Stomach (tissue), 9 donors: ENCODE measurements around the gene EPB41L4B. TPM values are rescaled to one million over a fixed set of nuclear protein-coding genes. Genes with fewer than 3 reads are reported as not detected.

Experiments
- DNase-seq, 2 donors: peaks; one replicate each; pipeline versions ENCODE4 v3.0.0 to v3.0.0-alpha.2; 2013 to 2019
- H3K27ac ChIP-seq, 5 donors: fragments of 200-600 bp in 4 of 5; sonication (generic) in 4 of 5; one replicate each; pipeline ENCODE4 v1.5.1; 2013 to 2019; ENCODE audit warnings: mild to moderate bottlenecking in 1 of 5, moderate library complexity in 1 of 5
- H3K27me3 ChIP-seq, 3 donors: fragments of 200-600 bp; sonication (generic); one replicate each; pipeline ENCODE4 v1.5.1; 2017 to 2019; ENCODE audit warnings: mixed run types in 1 of 3
- H3K36me3 ChIP-seq, 4 donors: fragments of 200-600 bp; sonication (generic); 1 replicate in 3 of 4; 2 replicates in 1 of 4; pipeline ENCODE4 v1.5.1; 2016 to 2019
- H3K4me1 ChIP-seq, 4 donors: fragments of 200-600 bp; sonication (generic); one replicate each; pipeline ENCODE4 v1.5.1; 2016 to 2019
- H3K4me3 ChIP-seq, 4 donors: fragments of 200-600 bp; sonication (generic) in 3 of 4; one replicate each; pipeline ENCODE4 v1.5.1; 2016 to 2019; ENCODE audit warnings: mild to moderate bottlenecking in 1 of 4
- H3K9me3 ChIP-seq, 4 donors: fragments of 200-600 bp; sonication (generic); one replicate each; pipeline ENCODE4 v1.5.1; 2016 to 2019
- EP300 ChIP-seq: sonication (generic); formaldehyde crosslinking; IDR thresholded peaks from one replicate; pipeline ENCODE4 v1.6.1; 2017; ENCODE audit warnings: antibody characterized with exemption
- POLR2A ChIP-seq, 4 donors: fragments of 450-650 bp; IDR thresholded peaks; one replicate each; pipeline ENCODE4 v1.6.1; 2016; ENCODE audit warnings: antibody characterized with exemption in 4 of 4, control low read depth in 2 of 4, mild to moderate bottlenecking in 1 of 4, moderate library complexity in 1 of 4
- POLR2AphosphoS5 ChIP-seq, 3 donors: sonication (generic); formaldehyde crosslinking; IDR thresholded peaks; one replicate each; pipeline ENCODE4 v1.6.1; 2016; ENCODE audit warnings: antibody characterized with exemption in 3 of 3
- WGBS, 5 donors: extraction: QIAGEN DNeasy Blood & Tissue Kit in 3 of 5; methylation state at CpG; one replicate each; pipeline versions ENCODE4 v1.1.5 to v1.1.7; 2013 to 2018; 5-methylcytosine and 5-hydroxymethylcytosine counted together
- intact Hi-C: fragments of 100-400 bp; cut with DNase I; formaldehyde crosslinking; loops from one replicate; pipeline ENCODE4 v1.15.1; 2023; ENCODE audit warnings: low total_unique reads
- polyA plus RNA-seq, 3 donors: library from polyadenylated mRNA; stranded (reverse); fragments of 200-250 nt; gene quantifications; one replicate each; pipeline ENCODE4 v1.2.3, GENCODE V29; 2013
- total RNA-seq, 5 donors: library from RNA; depleted of rRNA; stranded (reverse); fragments of >200 nt; gene quantifications; one replicate each; pipeline versions ENCODE4 v1.1.0 to v1.2.3, GENCODE V29; 2014 to 2016
- TF ChIP-seq, protein P1 (sequence below), 7 experiments: fragments of 450-650 bp in 4 of 7; fragments of 200-600 bp in 3 of 7; sonication (generic) in 3 of 7; IDR thresholded peaks; one replicate each; pipeline ENCODE4 v1.5.1; 2016 to 2019; ENCODE audit warnings: antibody characterized with exemption in 7 of 7, control low read depth in 2 of 7, mild to moderate bottlenecking in 1 of 7
- donor health status: healthy with polysubstance abuse.
- donor health status: Bipolar disorder and iron deficiency.
- donor health status: healthy.

EPB41L4B gene
- total and polyA plus RNA-seq, 8 donors: 9.2 to 52.4 (median 24.4) TPM

DNA sequence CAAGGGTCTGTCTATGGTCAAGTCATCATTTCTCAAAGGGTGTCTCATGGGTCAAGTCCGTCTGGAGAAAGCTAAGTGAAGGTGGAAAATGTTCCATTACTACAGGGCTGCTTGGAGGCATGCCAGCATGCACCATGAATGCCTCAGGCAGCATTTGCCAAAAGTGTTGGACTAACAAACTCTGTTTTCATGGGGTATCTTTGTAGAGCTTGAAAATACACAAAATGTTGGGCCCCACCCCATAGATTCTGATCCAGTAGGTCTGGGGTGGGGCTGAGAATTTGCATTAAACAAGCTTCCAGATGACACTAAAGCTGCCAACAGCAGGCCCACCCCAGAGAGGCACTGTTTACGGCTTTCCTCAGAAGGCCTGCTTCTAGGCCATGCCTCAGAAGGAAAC lies 78.8 kb downstream of the EPB41L4B start:
- no peaks in the 10 kb centered on the region for H3K9me3 ChIP-seq
- 23 to 48% (median 34%) methylated on average over 2 of the region's 2 CpGs for WGBS, 5 donors
- H3K36me3 ChIP-seq: peaks cover 0 to 6% (median 2%) of the 10 kb centered on the region in 4 donors
- H3K4me1 ChIP-seq: peaks cover 0 to 18% (median 11%) of the 10 kb centered on the region in 4 donors
- TF ChIP-seq POLR2A (IDR thresholded peaks at IDR 0.05) (no peak), EP300 (no peak), POLR2AphosphoS5 (IDR thresholded peaks at IDR 0.05) (no peak)
- TF ChIP-seq, protein P1, sequence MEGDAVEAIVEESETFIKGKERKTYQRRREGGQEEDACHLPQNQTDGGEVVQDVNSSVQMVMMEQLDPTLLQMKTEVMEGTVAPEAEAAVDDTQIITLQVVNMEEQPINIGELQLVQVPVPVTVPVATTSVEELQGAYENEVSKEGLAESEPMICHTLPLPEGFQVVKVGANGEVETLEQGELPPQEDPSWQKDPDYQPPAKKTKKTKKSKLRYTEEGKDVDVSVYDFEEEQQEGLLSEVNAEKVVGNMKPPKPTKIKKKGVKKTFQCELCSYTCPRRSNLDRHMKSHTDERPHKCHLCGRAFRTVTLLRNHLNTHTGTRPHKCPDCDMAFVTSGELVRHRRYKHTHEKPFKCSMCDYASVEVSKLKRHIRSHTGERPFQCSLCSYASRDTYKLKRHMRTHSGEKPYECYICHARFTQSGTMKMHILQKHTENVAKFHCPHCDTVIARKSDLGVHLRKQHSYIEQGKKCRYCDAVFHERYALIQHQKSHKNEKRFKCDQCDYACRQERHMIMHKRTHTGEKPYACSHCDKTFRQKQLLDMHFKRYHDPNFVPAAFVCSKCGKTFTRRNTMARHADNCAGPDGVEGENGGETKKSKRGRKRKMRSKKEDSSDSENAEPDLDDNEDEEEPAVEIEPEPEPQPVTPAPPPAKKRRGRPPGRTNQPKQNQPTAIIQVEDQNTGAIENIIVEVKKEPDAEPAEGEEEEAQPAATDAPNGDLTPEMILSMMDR (IDR thresholded peaks at IDR 0.05): no peak
- intact Hi-C loops: no loop called here
- no peak overlapping the region for H3K4me3 ChIP-seq
- H3K27ac ChIP-seq: no peak overlapping the region
- peak in 1 of 2 donors; percentile 55 for DNase-seq
- peaks cover 0 to 5% (median 0%) of the 10 kb centered on the region in 3 donors for H3K27me3 ChIP-seq

DNA sequence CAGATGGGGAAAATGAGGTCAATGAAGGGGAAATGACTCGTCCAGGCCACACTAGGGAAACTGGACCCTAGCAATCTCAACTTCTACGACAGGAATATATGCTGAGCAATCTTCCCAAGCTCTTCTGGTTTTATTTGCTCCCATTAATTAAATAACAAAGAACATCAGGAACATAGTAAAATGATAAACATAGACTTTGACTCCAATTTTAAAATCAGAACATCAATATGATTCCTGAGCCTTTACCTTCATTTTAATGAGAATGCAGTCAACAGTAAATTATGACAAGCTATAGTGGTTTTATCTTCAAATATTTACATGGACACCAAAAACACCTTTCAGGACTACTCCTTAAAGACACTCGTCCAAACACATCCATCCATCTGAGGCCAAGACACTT lies 79.7 kb downstream of the EPB41L4B start:
- Histone ChIP-seq H3K36me3 (peaks cover 0 to 6% (median 2%) of the 10 kb centered on the region in 4 donors), H3K9me3 (no peaks in the 10 kb centered on the region), H3K27ac (no peak overlapping the region), H3K4me3 (no peak overlapping the region), H3K4me1 (peaks cover 0 to 18% (median 11%) of the 10 kb centered on the region in 4 donors), H3K27me3 (peaks cover 0 to 5% (median 0%) of the 10 kb centered on the region in 3 donors)
- TF ChIP-seq POLR2A (IDR thresholded peaks at IDR 0.05): no peak
- TF ChIP-seq, protein P1 (IDR thresholded peaks at IDR 0.05): no peak
- TF ChIP-seq EP300: no peak
- no peak for TF ChIP-seq POLR2AphosphoS5 (IDR thresholded peaks at IDR 0.05)
- intact Hi-C loops: no loop called here
- WGBS, 5 donors: 74 to 89% (median 86%) methylated on average over 3 of the region's 3 CpGs
- no peak for DNase-seq

DNA sequence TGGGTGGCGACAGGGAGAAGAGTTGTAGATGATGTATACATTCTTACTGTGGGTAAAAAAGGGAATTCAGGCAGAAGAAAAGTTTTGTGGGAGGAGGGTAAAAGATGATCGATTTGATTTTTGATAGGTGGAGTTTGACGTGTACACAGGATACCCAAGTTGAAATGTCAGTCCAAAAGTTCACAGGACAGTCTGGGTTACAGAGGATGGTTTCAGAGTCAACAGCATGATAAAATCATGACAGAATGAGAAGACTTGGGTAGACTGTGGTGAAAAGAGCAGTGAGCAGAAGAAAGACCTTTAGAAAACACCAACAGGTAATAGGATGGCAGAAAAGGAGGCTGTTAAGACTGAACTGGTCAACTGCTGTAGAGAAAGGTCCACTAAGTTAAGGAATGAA lies 81.6 kb downstream of the EPB41L4B start:
- H3K4me3 ChIP-seq: no peak overlapping the region
- 91 to 98% (median 95%) methylated on average over 3 of the region's 3 CpGs for WGBS, 5 donors
- peaks cover 0 to 11% (median 4%) of the 10 kb centered on the region in 4 donors for H3K4me1 ChIP-seq
- H3K27ac ChIP-seq: no peak overlapping the region
- intact Hi-C loops: no loop called here
- H3K9me3 ChIP-seq: no peaks in the 10 kb centered on the region
- H3K27me3 ChIP-seq: no peaks in the 10 kb centered on the region
- no peak for DNase-seq
- TF ChIP-seq POLR2AphosphoS5 (IDR thresholded peaks at IDR 0.05) (no peak), EP300 (no peak), POLR2A (IDR thresholded peaks at IDR 0.05) (no peak)
- TF ChIP-seq, protein P1 (IDR thresholded peaks at IDR 0.05): no peak
- H3K36me3 ChIP-seq: peaks cover 0 to 6% (median 2%) of the 10 kb centered on the region in 4 donors

DNA sequence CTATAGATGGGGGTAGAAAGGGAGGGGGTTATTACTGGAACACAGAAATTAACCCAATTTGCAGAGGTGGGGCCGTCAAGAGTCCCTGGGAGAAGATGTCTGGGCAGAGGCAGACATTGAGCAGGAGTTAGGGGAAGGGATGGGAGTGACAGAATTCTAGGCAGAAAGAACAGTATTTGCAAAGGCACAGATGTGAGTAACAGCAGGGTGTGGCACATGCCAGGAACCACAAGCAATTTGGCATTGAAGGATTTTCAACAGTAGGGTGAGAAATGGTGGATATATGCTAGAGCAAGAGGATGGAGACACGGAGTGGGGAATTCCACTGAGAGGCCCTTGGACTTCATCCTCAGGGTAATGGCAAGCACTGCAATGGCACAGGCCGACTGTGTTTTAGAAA lies 82.2 kb downstream of the EPB41L4B start:
- 78 to 86% (median 81%) methylated on average over 3 of the region's 3 CpGs for WGBS, 5 donors
- no peaks in the 10 kb centered on the region for H3K27me3 ChIP-seq
- H3K4me3 ChIP-seq: no peak overlapping the region
- no peaks in the 10 kb centered on the region for H3K9me3 ChIP-seq
- TF ChIP-seq, protein P1 (IDR thresholded peaks at IDR 0.05): no peak
- TF ChIP-seq POLR2A (IDR thresholded peaks at IDR 0.05) (no peak), EP300 (no peak), POLR2AphosphoS5 (IDR thresholded peaks at IDR 0.05) (no peak)
- intact Hi-C loops: no loop called here
- H3K36me3 ChIP-seq: peaks cover 0 to 6% (median 2%) of the 10 kb centered on the region in 4 donors
- no peak overlapping the region for H3K27ac ChIP-seq
- no peak for DNase-seq
- peaks cover 0 to 9% (median 4%) of the 10 kb centered on the region in 4 donors for H3K4me1 ChIP-seq
